Natural killer cell (primary cell): ENCODE measurements around the gene SSU72. TPM values are rescaled to one million over a fixed set of nuclear protein-coding genes. Genes with fewer than 3 reads are reported as not detected.

Source experiments
- ATAC-seq, 3 donors: fragments of 150-1000 bp in 2 of 3; fragments of 200-7000 bp in 1 of 3; cut with Tn5 transposase; 1 replicate in 1 of 3; 2 replicates in 2 of 3; pipeline ENCODE4 v1.10.0; 2021; ENCODE audit warnings: mild to moderate bottlenecking in 2 of 3, moderate library complexity in 2 of 3
- DNase-seq, 2 donors: peaks; one replicate each; pipeline versions ENCODE4 v3.0.0 to v3.0.0-alpha.2; 2013 to 2021; ENCODE audit warnings: mixed read lengths in 1 of 2
- H3K27ac ChIP-seq: one replicate; pipeline ENCODE4 v1.5.1; 2013; ENCODE audit warnings: mild to moderate bottlenecking, low read length
- H3K27me3 ChIP-seq: one replicate; pipeline ENCODE4 v1.6.1; 2013; ENCODE audit warnings: low read length; ENCODE audit not compliant: control insufficient read depth, insufficient read depth
- H3K36me3 ChIP-seq: one replicate; pipeline ENCODE4 v1.6.1; 2013; ENCODE audit warnings: low read length; ENCODE audit not compliant: control insufficient read depth, insufficient read depth
- H3K4me1 ChIP-seq: one replicate; pipeline ENCODE4 v1.6.1; 2013; ENCODE audit warnings: low read length; ENCODE audit not compliant: control insufficient read depth, insufficient read depth
- H3K4me3 ChIP-seq: one replicate; pipeline ENCODE4 v1.5.1; 2013; ENCODE audit warnings: low read length
- H3K9me3 ChIP-seq: one replicate; pipeline ENCODE4 v1.6.1; 2013; ENCODE audit warnings: low read length; ENCODE audit not compliant: control insufficient read depth, insufficient read depth
- H3K27ac Mint-ChIP-seq, 2 donors: one replicate each; pipeline ENCODE4 v1.8.0; 2022; ENCODE audit warnings: mild to moderate bottlenecking in 2 of 2, mixed read lengths in 2 of 2, moderate library complexity in 1 of 2
- H3K27me3 Mint-ChIP-seq, 2 donors: one replicate each; pipeline ENCODE4 v1.8.0; 2022; ENCODE audit warnings: low read depth in 2 of 2, mixed read lengths in 2 of 2
- H3K36me3 Mint-ChIP-seq: one replicate; pipeline ENCODE4 v1.8.0; 2022; ENCODE audit warnings: mixed read lengths
- H3K4me1 Mint-ChIP-seq, 2 donors: one replicate each; pipeline ENCODE4 v1.8.0; 2022; ENCODE audit warnings: mixed read lengths in 2 of 2
- H3K4me3 Mint-ChIP-seq: one replicate; pipeline ENCODE4 v1.8.0; 2022; ENCODE audit warnings: mild to moderate bottlenecking, moderate library complexity, mixed read lengths
- H3K9me3 Mint-ChIP-seq, 2 donors: one replicate each; pipeline ENCODE4 v1.8.0; 2022; ENCODE audit warnings: mixed read lengths in 2 of 2
- CTCF ChIP-seq: fragments of 200-600 bp; IDR thresholded peaks from one replicate; pipeline ENCODE4 v1.8.0; 2022; ENCODE audit warnings: antibody characterized with exemption
- WGBS: methylation state at CpG from one replicate; pipeline ENCODE4 v1.1.7; 2013; ENCODE audit warnings: missing lambda C conversion rate; ENCODE audit not compliant: insufficient coverage; 5-methylcytosine and 5-hydroxymethylcytosine counted together
- intact Hi-C: fragments of 100-400 bp; cut with micrococcal nuclease; formaldehyde crosslinking; loops from one replicate; pipeline ENCODE4 v1.14.2; 2022
- total RNA-seq, 4 donors: library from RNA; stranded (reverse); fragments of 120-200 nt in 1 of 4; gene quantifications; one replicate each; pipeline versions ENCODE4 v1.2.3 to v1.2.4, GENCODE V29; 2013 to 2022

SSU72 gene
- total RNA-seq, 3 donors from 2014 or later (not counting 1 experiment from before 2014, with no cell fraction given), result 87.5 to 107 (median 93.9) TPM

- H3K27ac Mint-ChIP-seq, result no peak overlapping the region
- no peaks in the 10 kb centered on the region for H3K27me3 ChIP-seq
- TF ChIP-seq CTCF, result no peak
- H3K36me3 ChIP-seq, result no peaks in the 10 kb centered on the region
- no peaks in the 10 kb centered on the region for H3K27me3 Mint-ChIP-seq
- H3K4me3 Mint-ChIP-seq, result no peak overlapping the region
- H3K4me3 ChIP-seq, result no peak overlapping the region
- DNase-seq (peak in 1 of 2 donors; percentile 34), ATAC-seq (no peak)
- H3K27ac ChIP-seq, result no peak overlapping the region
- H3K4me1 Mint-ChIP-seq, result no peaks in the 10 kb centered on the region
- no peaks in the 10 kb centered on the region for H3K9me3 Mint-ChIP-seq
- intact Hi-C loops, result no loop called here
- WGBS, result 93% methylated on average over 14 of the region's 14 CpGs
- no peaks in the 10 kb centered on the region for H3K36me3 Mint-ChIP-seq
- H3K4me1 ChIP-seq, result peaks cover 12% of the 10 kb centered on the region
- no peaks in the 10 kb centered on the region for H3K9me3 ChIP-seq
Observed at GRCh38 chr1:1605034-1605591, 30.4 kb upstream of the SSU72 start.

DNA sequence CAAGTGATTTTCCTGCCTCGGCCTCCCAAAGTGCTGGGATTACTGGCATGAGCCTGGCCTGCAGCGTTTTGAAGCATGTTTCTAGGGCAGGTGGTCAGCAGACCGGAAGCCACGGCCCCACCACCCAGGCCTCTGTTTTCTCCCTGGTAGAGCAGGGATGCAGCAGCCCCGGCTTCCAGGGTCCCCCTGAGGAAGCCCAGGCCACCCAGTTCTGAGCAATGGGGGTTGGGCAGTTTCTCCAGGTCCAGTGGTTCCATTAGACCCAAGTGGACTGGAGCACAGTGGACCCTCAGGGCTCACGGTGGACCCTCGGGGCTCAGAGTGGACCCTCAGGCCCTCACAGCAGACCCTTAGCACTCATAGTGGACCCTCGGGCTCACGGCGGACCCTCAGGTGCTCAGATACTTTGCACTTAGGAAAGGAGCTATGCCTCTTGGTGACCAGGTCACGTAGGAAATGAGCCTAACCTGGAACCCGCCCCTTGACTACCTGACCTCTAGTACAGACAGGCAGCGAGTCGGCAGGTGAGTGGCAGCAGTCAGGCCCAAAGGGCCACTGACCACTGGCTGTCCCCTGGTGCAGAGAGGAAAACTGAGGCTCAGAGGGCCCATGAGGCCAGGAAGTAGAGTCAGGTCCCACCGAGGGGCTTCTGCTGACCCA lies 29.8 kb upstream of the SSU72 start:
- WGBS, result 92% methylated on average over 15 of the region's 15 CpGs
- peak overlapping the region; percentile 56 for H3K4me3 Mint-ChIP-seq
- Histone ChIP-seq H3K4me3 (no peak overlapping the region), H3K27ac (no peak overlapping the region), H3K9me3 (no peaks in the 10 kb centered on the region), H3K4me1 (peaks cover 12% of the 10 kb centered on the region), H3K27me3 (no peaks in the 10 kb centered on the region), H3K36me3 (no peaks in the 10 kb centered on the region)
- ATAC-seq (no peak), DNase-seq (no peak)
- no peaks in the 10 kb centered on the region for H3K36me3 Mint-ChIP-seq
- intact Hi-C loops, result no loop called here
- H3K9me3 Mint-ChIP-seq, result no peaks in the 10 kb centered on the region
- no peaks in the 10 kb centered on the region for H3K4me1 Mint-ChIP-seq
- H3K27ac Mint-ChIP-seq, result no peak overlapping the region
- no peaks in the 10 kb centered on the region for H3K27me3 Mint-ChIP-seq
- TF ChIP-seq CTCF, result no peak

DNA sequence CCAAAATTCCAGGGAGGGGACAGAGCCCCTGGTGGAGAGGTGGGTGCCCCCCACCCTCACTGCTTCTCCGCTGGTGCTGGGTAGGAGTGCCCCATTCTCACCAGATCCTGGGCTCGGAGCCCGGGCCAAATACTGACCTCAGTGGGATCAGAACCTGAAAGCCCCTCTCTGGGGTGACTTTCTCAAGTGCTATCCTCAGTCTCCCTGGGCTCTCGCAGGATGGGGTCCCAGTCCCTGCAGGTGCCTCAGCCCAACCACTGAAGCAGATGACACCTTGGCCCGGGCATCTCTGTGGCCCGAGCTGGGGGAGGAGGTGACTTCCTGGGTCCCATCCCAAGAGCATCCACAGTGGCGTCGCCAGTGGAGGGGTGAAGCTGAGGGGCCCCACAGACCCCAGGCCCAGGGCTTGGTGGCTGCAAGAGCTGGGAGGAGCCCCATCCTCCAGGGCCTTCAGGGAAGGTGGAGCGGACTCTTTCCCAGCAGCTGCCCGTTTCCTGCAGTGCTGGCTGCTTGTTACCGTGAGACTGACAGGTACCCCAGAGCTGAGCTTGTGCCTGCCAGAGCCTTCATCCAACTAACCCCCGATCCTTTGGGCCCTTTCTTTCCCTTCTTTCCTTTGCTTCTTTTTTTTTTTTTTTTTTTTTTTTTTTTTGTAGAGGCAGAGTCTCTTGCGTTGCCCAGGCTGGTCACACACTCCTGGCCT lies 29.2 kb upstream of the SSU72 start:
- no peak overlapping the region for H3K27ac Mint-ChIP-seq
- H3K36me3 Mint-ChIP-seq, result no peaks in the 10 kb centered on the region
- intact Hi-C loops, result no loop called here
- DNase-seq, result no peak
- no peaks in the 10 kb centered on the region for H3K36me3 ChIP-seq
- 88% methylated on average over 12 of the region's 13 CpGs for whole genome bisulfite sequencing
- peaks cover 0 to 3% of the 10 kb centered on the region in 2 donors for H3K27me3 Mint-ChIP-seq
- no peaks in the 10 kb centered on the region for H3K9me3 ChIP-seq
- peaks cover 2% of the 10 kb centered on the region for H3K27me3 ChIP-seq
- no peak overlapping the region for H3K4me3 ChIP-seq
- peaks cover 0 to 5% of the 10 kb centered on the region in 2 donors for H3K4me1 Mint-ChIP-seq
- no peak for TF ChIP-seq CTCF
- no peak overlapping the region for H3K27ac ChIP-seq
- H3K4me3 Mint-ChIP-seq, result peak overlapping the region; percentile 56
- no peak for ATAC-seq
- peaks cover 14% of the 10 kb centered on the region for H3K4me1 ChIP-seq
- H3K9me3 Mint-ChIP-seq, result no peaks in the 10 kb centered on the region
